Neuron (in vitro differentiated cells): Measurements from ENCODE around the gene NUTM1.
A peak's percentile ranks its signal among the peaks of the same experiment; 100 is the strongest.
"Not testable (repeated sequence)": the region's sequence is repeated elsewhere in the genome, so short reads cannot be mapped to it uniquely, and the experiment has no call there.

Experiments
- H2AFZ ChIP-seq: one replicate; pipeline ENCODE4 v1.6.1; 2013; ENCODE audit warnings: low read depth, mild to moderate bottlenecking, inconsistent platforms, low read length, moderate library complexity
- H3K27me3 ChIP-seq: one replicate; pipeline ENCODE4 v1.6.1; 2013; ENCODE audit warnings: low read length; ENCODE audit not compliant: insufficient read depth
- H3K36me3 ChIP-seq: one replicate; pipeline ENCODE4 v1.6.1; 2013; ENCODE audit warnings: low read length; ENCODE audit not compliant: insufficient read depth
- H3K4me1 ChIP-seq: one replicate; pipeline ENCODE4 v1.6.1; 2013; ENCODE audit warnings: low read length; ENCODE audit not compliant: insufficient read depth
- H3K4me3 ChIP-seq: 2 replicates; pipeline ENCODE4 v1.5.1; 2013; ENCODE audit warnings: mild to moderate bottlenecking, low read length, moderate library complexity
- H3K9me3 ChIP-seq: one replicate; pipeline ENCODE4 v1.6.1; 2013; ENCODE audit warnings: low read length

Gene NUTM1

DNA sequence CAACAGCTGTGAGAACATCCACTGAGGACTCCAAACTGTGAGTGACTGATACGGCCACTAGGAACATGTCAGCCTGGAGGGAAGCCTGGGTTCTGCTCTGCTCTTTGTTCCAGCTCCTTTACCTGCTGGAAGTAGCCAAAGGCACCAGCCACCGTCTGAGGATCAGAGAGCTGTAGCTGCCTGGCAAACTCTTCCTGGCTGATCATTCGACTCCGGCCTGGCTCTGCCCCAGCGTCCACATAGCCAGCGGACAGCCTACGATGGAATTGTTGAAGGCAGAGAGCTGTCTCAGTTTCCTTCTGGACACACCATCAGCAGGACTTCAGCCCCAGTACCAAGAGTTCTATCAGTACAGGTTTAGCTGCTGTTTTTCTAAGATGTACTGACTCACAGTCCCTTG lies 18.2 kb downstream of the NUTM1 start:
- Histone ChIP-seq H3K27me3 (no peaks in the 10 kb centered on the region), H2AFZ (no peak overlapping the region), H3K9me3 (no peaks in the 10 kb centered on the region), H3K36me3 (peaks cover 18% of the 10 kb centered on the region), H3K4me3 (no peak overlapping the region), H3K4me1 (peaks cover 8% of the 10 kb centered on the region)

- Histone ChIP-seq H3K4me1 (peaks cover 9% of the 10 kb centered on the region), H2AFZ (no peak overlapping the region), H3K36me3 (peaks cover 18% of the 10 kb centered on the region), H3K27me3 (no peaks in the 10 kb centered on the region), H3K4me3 (no peak overlapping the region), H3K9me3 (no peaks in the 10 kb centered on the region)
Measured at GRCh38 chr15:34362047-34362773, 19.1 kb downstream of the NUTM1 start.

DNA sequence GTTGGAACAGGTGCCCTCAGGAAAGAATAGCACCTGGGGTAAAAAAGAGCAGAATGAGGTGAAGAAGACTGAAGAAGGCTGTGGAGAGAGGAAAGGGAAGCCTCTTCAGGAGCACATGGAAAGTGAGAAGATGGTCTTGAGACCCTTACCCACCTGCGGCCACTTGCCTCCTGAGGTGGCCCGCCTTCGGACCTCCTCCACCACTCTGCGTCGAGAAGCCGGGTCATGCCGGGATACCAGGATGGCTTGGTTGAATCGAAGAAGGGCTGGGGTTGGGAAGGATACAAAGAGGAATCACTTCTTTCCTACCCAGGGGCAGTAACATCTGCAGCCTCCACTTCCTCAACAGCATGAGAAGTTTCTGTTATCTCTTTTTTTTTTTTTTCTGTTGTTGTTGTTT lies 20.9 kb downstream of the NUTM1 start:
- Histone ChIP-seq H2AFZ (no peak overlapping the region), H3K27me3 (no peaks in the 10 kb centered on the region), H3K36me3 (peaks cover 16% of the 10 kb centered on the region), H3K9me3 (no peaks in the 10 kb centered on the region), H3K4me1 (peaks cover 15% of the 10 kb centered on the region), H3K4me3 (no peak overlapping the region)

DNA sequence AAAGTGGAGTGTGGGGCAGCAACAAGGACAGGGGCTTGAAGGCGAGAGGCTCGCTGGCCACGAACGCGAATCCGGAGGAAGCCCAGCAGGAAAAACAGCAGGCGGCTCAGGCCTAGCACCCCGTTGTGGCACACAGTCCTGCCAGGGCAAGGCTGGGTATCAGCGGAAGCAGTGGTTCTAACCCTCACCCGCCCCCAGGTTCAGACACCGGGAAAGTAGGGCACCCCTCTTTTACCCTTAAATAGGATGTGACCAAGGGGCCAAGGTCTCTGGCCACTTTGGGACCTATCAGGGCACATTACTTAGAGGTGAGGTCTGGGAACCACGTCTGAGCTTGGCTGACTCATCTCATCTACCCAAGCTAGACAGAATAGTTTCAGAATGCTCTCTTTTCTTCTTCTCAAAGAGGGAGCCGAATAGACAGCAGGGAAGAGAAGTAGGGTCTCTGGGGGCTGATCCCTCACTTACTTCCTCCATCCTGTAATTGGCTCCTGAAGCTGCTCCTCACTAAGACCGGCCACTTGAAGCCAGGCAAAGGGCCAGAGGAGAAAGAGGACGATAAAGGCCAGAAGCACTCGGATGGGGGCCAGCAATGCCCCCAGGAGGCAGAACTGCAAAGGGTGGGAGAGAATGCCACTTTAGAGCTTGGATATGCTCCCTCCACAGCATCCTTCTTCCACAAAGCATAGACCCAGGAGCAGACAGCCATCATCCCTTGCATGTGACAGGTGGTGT lies 22.1 kb downstream of the NUTM1 start:
- Histone ChIP-seq H3K36me3 (peaks cover 7% of the 10 kb centered on the region), H3K27me3 (no peaks in the 10 kb centered on the region), H3K4me1 (peaks cover 15% of the 10 kb centered on the region), H2AFZ (no peak overlapping the region), H3K9me3 (no peaks in the 10 kb centered on the region), H3K4me3 (peak overlapping the region; percentile 74)

DNA sequence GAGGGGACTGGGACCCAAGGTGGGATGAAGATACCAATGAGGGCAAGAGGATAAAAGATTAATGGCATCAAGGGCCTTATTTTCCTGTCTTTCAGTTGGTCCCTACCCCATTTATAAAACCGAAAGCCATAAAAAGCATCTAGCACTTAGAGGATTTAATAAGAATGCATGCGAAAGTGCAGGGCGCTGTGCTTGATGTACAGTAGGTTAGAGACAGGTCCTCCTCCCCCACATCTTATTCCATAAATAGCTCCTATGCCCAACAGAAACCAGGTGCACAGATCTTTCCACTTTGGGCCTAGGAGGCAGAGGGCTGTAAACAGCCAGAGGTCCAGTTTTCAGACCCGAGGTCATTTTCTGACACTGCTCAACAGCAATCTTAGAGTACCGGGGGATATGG lies 22.7 kb downstream of the NUTM1 start:
- H2AFZ ChIP-seq = peak overlapping the region; percentile 69
- H3K4me1 ChIP-seq = peaks cover 15% of the 10 kb centered on the region
- peak overlapping the region; percentile 74 for H3K4me3 ChIP-seq
- H3K27me3 ChIP-seq = no peaks in the 10 kb centered on the region
- H3K9me3 ChIP-seq = no peaks in the 10 kb centered on the region
- peaks cover 7% of the 10 kb centered on the region for H3K36me3 ChIP-seq

DNA sequence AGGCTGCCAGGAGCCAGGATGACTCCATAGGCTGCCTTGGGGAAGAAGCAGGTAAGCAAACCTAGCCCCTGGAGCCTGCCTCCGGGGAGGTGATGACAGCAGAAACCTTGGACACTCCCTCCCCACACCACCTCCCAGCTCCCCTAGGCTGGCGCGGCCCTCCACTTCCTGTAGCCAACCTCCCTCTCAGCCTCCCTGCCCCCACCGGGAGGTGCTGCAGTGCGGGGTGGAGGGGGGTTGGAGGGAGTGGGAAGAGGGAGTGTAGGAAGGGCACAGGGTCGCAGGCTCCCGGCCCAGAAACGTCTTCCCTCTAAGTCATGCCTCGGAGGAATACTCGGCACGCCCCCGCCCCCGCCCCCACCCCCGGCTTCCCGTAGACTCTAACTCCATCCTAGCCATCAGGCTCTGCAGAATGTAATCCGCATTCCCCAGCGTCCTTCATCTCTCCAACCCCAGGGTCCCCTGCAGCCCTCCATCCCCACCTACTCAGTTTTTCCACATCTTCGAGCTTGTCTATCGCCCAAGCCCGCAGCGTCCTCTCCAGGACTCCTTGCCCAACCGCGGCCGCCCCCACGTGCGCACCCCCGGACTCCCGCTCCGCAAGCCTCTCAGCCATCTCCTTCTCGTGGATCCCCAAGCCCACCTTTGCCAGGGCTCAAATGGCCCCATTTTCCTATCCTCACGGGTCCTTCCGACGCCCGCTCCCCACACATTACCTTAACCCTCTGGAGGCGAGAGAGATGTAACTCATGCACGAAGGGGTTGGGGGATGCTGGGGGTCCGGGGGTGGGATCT lies 23.4 kb downstream of the NUTM1 start:
- no peaks in the 10 kb centered on the region for H3K9me3 ChIP-seq
- H2AFZ ChIP-seq = peak overlapping the region; percentile 99
- no peaks in the 10 kb centered on the region for H3K27me3 ChIP-seq
- peaks cover 15% of the 10 kb centered on the region for H3K4me1 ChIP-seq
- H3K36me3 ChIP-seq = peaks cover 6% of the 10 kb centered on the region
- H3K4me3 ChIP-seq = peak overlapping the region; percentile 74

DNA sequence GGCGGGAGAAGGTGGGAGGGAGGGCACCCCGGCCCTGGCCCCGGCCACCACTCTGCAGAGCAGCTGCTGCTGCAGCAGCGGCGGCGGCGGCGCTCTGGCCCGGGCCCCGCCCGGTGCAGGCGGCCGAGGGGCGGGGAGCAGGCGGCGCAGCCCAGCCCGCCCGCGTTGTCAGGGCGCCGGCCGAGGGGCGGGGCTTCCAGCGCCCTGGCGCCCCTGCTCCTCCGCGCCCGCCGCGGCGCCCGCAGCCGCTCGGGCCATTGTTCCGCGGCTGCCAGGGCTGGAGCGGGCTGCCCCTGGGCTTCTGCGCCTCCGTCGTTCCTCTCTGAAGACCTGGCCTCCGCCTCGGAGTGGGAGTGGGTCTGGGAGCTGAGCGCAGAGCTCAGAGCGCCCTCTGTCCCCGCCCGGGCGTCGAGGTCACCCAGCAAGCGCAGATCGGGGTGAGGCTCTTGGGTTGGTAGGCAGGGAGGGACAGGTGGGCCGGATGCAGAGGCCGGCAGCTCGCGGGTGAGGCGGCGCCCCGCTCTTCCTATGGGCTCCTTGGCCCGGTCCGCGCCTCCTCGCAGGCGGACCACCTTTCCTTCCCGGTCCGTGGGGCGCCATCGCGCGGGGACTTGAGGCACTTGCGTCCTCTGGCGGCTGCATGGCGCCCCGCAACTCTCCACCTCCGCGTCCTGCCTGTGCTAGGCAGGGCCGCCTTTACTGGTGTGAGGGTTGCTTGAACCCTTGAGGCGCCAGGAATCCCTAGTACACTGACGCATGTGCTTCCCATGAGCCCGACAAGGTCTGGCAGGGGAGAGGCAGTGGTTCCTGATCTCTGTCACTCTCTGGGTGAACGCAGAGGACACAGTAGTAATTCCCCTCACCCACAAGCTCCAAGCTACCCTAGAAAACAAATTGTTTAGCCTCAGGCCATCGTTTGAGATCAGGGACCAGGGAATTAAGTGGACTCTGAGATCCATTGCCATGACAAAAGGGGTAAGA lies 24.3 kb downstream of the NUTM1 start, which contains the start of gene LPCAT4:
TSS of gene LPCAT4 (minus strand) at position 96 of the 981 bp plus-strand sequence. CDS start 96 bp downstream, outside the sequence.
- Histone ChIP-seq H3K9me3 (no peaks in the 10 kb centered on the region), H3K27me3 (no peaks in the 10 kb centered on the region), H3K4me1 (peaks cover 15% of the 10 kb centered on the region), H3K4me3 (peak within 1 kb of the TSS; percentile 74), H2AFZ (peak within 1 kb of the TSS; percentile 99), H3K36me3 (peaks cover 6% of the 10 kb centered on the region)

- no peaks in the 10 kb centered on the region for H3K36me3 ChIP-seq
- H3K4me3 ChIP-seq = no peak overlapping the region
- H3K4me1 ChIP-seq = peaks cover 15% of the 10 kb centered on the region
- no peaks in the 10 kb centered on the region for H3K27me3 ChIP-seq
- H2AFZ ChIP-seq = no peak overlapping the region
- no peaks in the 10 kb centered on the region for H3K9me3 ChIP-seq
Measured at GRCh38 chr15:34370129-34370528, 27.0 kb downstream of the NUTM1 start.

GRCh38 chr15:34370643-34371042 lies 27.5 kb downstream of the NUTM1 start:
- no peaks in the 10 kb centered on the region for H3K27me3 ChIP-seq
- H3K4me1 ChIP-seq = peaks cover 13% of the 10 kb centered on the region
- H3K36me3 ChIP-seq = no peaks in the 10 kb centered on the region
- no peaks in the 10 kb centered on the region for H3K9me3 ChIP-seq
- no peak overlapping the region for H2AFZ ChIP-seq
- H3K4me3 ChIP-seq = no peak overlapping the region

DNA sequence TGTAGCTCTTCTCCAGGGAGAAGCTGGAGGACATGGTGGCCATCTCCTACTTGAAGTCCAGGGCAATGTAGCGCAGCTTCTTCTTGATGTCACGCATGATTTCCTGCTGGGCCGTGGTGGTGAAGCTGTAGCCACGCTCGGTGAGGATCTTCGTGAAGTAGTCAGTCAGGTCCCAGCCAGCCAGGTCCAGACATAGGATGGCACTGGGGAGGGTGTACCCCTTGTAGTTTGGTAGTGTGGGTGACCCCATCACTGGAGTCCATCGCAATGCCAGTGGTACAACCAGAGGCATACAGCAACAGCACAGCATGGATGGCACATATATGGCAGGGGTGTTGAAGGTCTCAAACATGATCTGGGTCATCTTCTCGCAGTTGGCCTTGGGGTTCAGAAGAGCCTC lies 30.8 kb downstream of the NUTM1 start:
- H3K4me1 ChIP-seq = no peaks in the 10 kb centered on the region
- H2AFZ ChIP-seq = no peak overlapping the region
- no peaks in the 10 kb centered on the region for H3K36me3 ChIP-seq
- no peaks in the 10 kb centered on the region for H3K27me3 ChIP-seq
- no peaks in the 10 kb centered on the region for H3K9me3 ChIP-seq
- no peak overlapping the region for H3K4me3 ChIP-seq

DNA sequence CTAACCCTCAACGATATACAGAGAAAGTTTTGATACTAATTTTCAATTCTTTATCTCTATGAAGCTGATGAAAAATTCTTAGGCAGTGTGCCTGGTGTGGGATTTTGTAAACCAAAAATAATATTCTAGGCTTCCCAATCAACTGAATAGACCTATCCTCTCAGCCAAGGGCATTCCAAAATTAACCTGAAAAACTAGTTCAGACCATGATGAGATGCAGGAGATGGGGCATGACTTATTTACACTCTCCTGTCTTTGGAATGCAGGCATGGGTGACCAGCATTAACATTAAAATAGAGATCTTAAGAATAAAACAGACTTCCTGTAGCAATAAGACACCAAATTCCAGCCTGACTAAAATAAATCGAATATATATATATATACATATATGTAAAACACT lies 31.7 kb downstream of the NUTM1 start:
- Histone ChIP-seq H3K36me3 (peaks cover 2% of the 10 kb centered on the region), H3K27me3 (no peaks in the 10 kb centered on the region), H3K4me3 (no peak overlapping the region), H3K9me3 (no peaks in the 10 kb centered on the region), H2AFZ (no peak overlapping the region), H3K4me1 (no peaks in the 10 kb centered on the region)

GRCh38 chr15:34375541-34375940 lies 32.4 kb downstream of the NUTM1 start:
- H2AFZ ChIP-seq, H3K9me3 ChIP-seq, H3K36me3 ChIP-seq, H3K4me1 ChIP-seq, H3K4me3 ChIP-seq, H3K27me3 ChIP-seq: not testable (repeated sequence)
